HepG2 (cell line): ENCODE measurements around the gene RAB35. TPM values are rescaled to one million over a fixed set of nuclear protein-coding genes. Genes with fewer than 3 reads are reported as not detected.

Source experiments
- ARNT2 ChIP-seq: sonication (generic); formaldehyde crosslinking; IDR thresholded peaks from 2 replicates; pipeline ENCODE4 v1.8.0; 2022; ENCODE audit warnings: mild to moderate bottlenecking, low read depth, missing genetic modification reagents, moderate library complexity
- CCDC6 ChIP-seq: sonication (generic); formaldehyde crosslinking; IDR thresholded peaks from 2 replicates; pipeline ENCODE4 v1.8.1; 2022; ENCODE audit warnings: mild to moderate bottlenecking, missing genetic modification reagents, moderate library complexity
- MEIS2 ChIP-seq: sonication (generic); formaldehyde crosslinking; IDR thresholded peaks from 2 replicates; pipeline ENCODE4 v1.9.0; 2021; ENCODE audit warnings: mild to moderate bottlenecking, missing genetic modification reagents
- NFKB2 ChIP-seq: sonication (generic); formaldehyde crosslinking; IDR thresholded peaks from 2 replicates; pipeline ENCODE4 v1.4.0; 2020; ENCODE audit warnings: missing genetic modification reagents, borderline replicate concordance
- NR2F2 ChIP-seq: IDR thresholded peaks from 2 replicates; pipeline ENCODE4 v1.6.1; 2012; ENCODE audit warnings: low read depth, inconsistent platforms, borderline replicate concordance
- RXRB ChIP-seq: IDR thresholded peaks from 2 replicates; pipeline ENCODE4 v1.6.1; 2016; ENCODE audit warnings: borderline replicate concordance, missing genetic modification reagents, missing compliant biosample characterization
- TSC22D2 ChIP-seq: sonication (generic); formaldehyde crosslinking; IDR thresholded peaks from 2 replicates; pipeline ENCODE4 v1.5.1; 2020; ENCODE audit warnings: missing genetic modification reagents, mild to moderate bottlenecking, borderline replicate concordance
- YEATS2 ChIP-seq: sonication (generic); formaldehyde crosslinking; IDR thresholded peaks from 2 replicates; pipeline ENCODE4 v1.4.0; 2020; ENCODE audit warnings: missing genetic modification reagents, borderline replicate concordance
- ZKSCAN8 ChIP-seq: IDR thresholded peaks from 2 replicates; pipeline ENCODE4 v1.6.1; 2016; ENCODE audit warnings: borderline replicate concordance, missing genetic modification reagents, missing compliant biosample characterization
- ZNF143 ChIP-seq: sonication (generic); formaldehyde crosslinking; IDR thresholded peaks from 2 replicates; pipeline ENCODE4 v1.4.0; 2020; ENCODE audit warnings: missing genetic modification reagents
- ZNF160 ChIP-seq: sonication (generic); formaldehyde crosslinking; IDR thresholded peaks from 2 replicates; pipeline ENCODE4 v1.8.0; 2022; ENCODE audit warnings: mild to moderate bottlenecking, inconsistent platforms, missing genetic modification reagents
- ZNF335 ChIP-seq: sonication (generic); formaldehyde crosslinking; IDR thresholded peaks from 2 replicates; pipeline ENCODE4 v1.4.0; 2020; ENCODE audit warnings: missing genetic modification reagents
- ZNF451 ChIP-seq: sonication (generic); formaldehyde crosslinking; IDR thresholded peaks from 2 replicates; pipeline ENCODE4 v1.5.0; 2020; ENCODE audit warnings: mild to moderate bottlenecking, missing genetic modification reagents
- ZNF549 ChIP-seq: sonication (generic); formaldehyde crosslinking; IDR thresholded peaks from 2 replicates; pipeline ENCODE4 v1.5.0; 2020; ENCODE audit warnings: missing genetic modification reagents
- ZNF557 ChIP-seq: sonication (generic); formaldehyde crosslinking; IDR thresholded peaks from 2 replicates; pipeline ENCODE4 v1.4.0; 2020; ENCODE audit warnings: missing genetic modification reagents
- ZNF792 ChIP-seq: IDR thresholded peaks from 2 replicates; pipeline ENCODE4 v1.6.1; 2016
- polyA plus RNA-seq, 8 experiments: library from polyadenylated mRNA; depleted of rRNA in 3 of 8; stranded (reverse) in 7 of 8; unstranded in 1 of 8; fragments of >200 nt; fragmentation: Illumina TruSeq in 4 of 8; extraction: Trizol in 4 of 8; gene quantifications; 2 replicates each; pipeline versions ENCODE4 v1.2.1 to v1.2.3, GENCODE V29; 2011 to 2016; ENCODE audit warnings: low read depth in 4 of 8, missing spikeins in 1 of 8, mixed read lengths in 1 of 8; ENCODE audit not compliant: insufficient read depth in 1 of 8
- total RNA-seq, 5 experiments: library from RNA; depleted of rRNA; stranded (reverse); fragments of >200 nt; fragmentation: Illumina TruSeq; extraction: Trizol; gene quantifications; 2 replicates each; pipeline ENCODE4 v1.2.3, GENCODE V29; 2016; ENCODE audit warnings: low read depth in 1 of 5
- TF ChIP-seq, protein P1 (sequence below): sonication (generic); formaldehyde crosslinking; IDR thresholded peaks from 2 replicates; pipeline ENCODE4 v1.4.0; 2020; ENCODE audit warnings: missing genetic modification reagents, borderline replicate concordance
- TF ChIP-seq, protein P2 (sequence below): sonication (generic); formaldehyde crosslinking; IDR thresholded peaks from 2 replicates; pipeline ENCODE4 v1.4.0; 2020; ENCODE audit warnings: low read depth, mild to moderate bottlenecking, missing genetic modification reagents
- TF ChIP-seq, protein P3 (sequence below): IDR thresholded peaks from 2 replicates; pipeline ENCODE4 v1.6.1; 2018; ENCODE audit warnings: missing genetic modification reagents, mild to moderate bottlenecking, missing compliant biosample characterization
- TF ChIP-seq, protein P4 (sequence below): sonication (generic); formaldehyde crosslinking; IDR thresholded peaks from 2 replicates; pipeline ENCODE4 v1.8.1; 2023; ENCODE audit warnings: mild to moderate bottlenecking, moderate library complexity, missing genetic modification reagents
- TF ChIP-seq, protein P5 (sequence below), 2 experiments: sonication (generic) in 1 of 2; formaldehyde crosslinking in 1 of 2; IDR thresholded peaks; 2 replicates each; pipeline versions ENCODE4 v1.5.1 to v1.6.1; 2011 to 2020; ENCODE audit warnings: borderline replicate concordance in 1 of 2, low read depth in 1 of 2, low read length in 1 of 2, mild to moderate bottlenecking in 1 of 2, missing genetic modification reagents in 1 of 2, moderate library complexity in 1 of 2

RAB35 gene
- total and polyA plus RNA-seq, 2 of the 13 experiments (the other 11 are each of a cell fraction or from before 2014, with no cell fraction given) = 25.2 to 29.1 TPM

DNA sequence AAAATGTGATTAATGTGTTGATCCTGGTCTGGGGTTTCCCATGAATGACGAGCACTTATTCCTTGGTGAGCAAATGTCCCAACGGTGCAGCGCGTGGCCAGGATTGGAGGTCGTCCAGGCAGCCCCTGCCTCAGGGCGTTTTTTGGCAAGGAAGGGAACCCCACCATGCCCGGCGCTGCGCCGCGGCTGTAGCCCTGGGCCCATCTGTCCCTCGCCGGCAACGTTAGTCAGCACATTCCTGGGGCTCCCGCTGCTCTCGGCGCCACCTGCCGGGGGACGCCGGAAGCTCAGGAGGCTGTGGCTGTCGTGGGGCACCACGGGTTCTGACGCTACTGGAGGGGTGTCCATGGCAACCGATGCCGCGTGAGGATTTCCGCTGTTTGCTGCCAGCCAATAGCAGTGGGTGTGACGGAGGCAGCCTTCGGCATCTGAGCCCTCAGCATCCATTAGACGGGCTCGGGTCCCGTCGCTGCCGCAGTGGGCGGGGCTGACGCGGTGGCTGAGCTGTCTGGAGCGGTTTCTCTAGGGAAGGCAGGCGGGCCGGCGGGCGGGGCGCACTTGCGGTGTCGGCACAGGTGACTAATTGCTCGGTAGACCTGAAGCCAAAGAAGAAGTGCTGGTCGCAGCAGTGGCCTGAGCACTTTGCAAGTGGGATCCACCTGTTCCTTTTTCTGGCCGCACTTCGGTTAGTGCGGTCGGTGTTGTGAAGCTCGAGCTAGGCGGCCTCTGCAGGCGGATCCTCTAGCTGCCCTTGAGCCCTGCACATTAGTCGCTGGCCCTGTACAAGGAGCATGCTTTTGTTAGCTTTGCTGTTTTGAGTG lies 29.5 kb downstream of the RAB35 start (continued):
- TF ChIP-seq, protein P1, sequence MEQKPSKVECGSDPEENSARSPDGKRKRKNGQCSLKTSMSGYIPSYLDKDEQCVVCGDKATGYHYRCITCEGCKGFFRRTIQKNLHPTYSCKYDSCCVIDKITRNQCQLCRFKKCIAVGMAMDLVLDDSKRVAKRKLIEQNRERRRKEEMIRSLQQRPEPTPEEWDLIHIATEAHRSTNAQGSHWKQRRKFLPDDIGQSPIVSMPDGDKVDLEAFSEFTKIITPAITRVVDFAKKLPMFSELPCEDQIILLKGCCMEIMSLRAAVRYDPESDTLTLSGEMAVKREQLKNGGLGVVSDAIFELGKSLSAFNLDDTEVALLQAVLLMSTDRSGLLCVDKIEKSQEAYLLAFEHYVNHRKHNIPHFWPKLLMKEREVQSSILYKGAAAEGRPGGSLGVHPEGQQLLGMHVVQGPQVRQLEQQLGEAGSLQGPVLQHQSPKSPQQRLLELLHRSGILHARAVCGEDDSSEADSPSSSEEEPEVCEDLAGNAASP (CRISPR knock-in tag) = peak; percentile 67; the same call in 1 of the 2 replicates
- TF ChIP-seq TSC22D2 (CRISPR knock-in tag) (peak; percentile 64; the same call in 1 of the 2 replicates), ZKSCAN8 (peak; percentile 90; the same call in 1 of the 2 replicates), CCDC6 (peak; percentile 96), ZNF160 (CRISPR knock-in tag) (peak; percentile 61; the same call in 1 of the 2 replicates), ZNF792 (peak; percentile 90; the same call in 1 of the 2 replicates), MEIS2 (CRISPR knock-in tag) (peak; percentile 44; the same call in 1 of the 2 replicates), ZNF143 (CRISPR knock-in tag) (peak; percentile 64; the same call in 1 of the 2 replicates), NR2F2 (no peak), YEATS2 (CRISPR knock-in tag) (peak; percentile 86; the same call in 1 of the 2 replicates), ARNT2 (CRISPR knock-in tag) (peak; percentile 71; the same call in 1 of the 2 replicates), ZNF549 (CRISPR knock-in tag) (no peak), ZNF451 (CRISPR knock-in tag) (peak; percentile 70; the same call in 1 of the 2 replicates), NFKB2 (CRISPR knock-in tag) (peak; percentile 73; the same call in 1 of the 2 replicates), RXRB (peak; percentile 66; the same call in 1 of the 2 replicates), ZNF335 (CRISPR knock-in tag) (no peak), ZNF557 (CRISPR knock-in tag) (peak; percentile 48; the same call in 1 of the 2 replicates)
- TF ChIP-seq, protein P2, sequence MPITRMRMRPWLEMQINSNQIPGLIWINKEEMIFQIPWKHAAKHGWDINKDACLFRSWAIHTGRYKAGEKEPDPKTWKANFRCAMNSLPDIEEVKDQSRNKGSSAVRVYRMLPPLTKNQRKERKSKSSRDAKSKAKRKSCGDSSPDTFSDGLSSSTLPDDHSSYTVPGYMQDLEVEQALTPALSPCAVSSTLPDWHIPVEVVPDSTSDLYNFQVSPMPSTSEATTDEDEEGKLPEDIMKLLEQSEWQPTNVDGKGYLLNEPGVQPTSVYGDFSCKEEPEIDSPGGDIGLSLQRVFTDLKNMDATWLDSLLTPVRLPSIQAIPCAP (CRISPR knock-in tag) = peak; percentile 23; the same call in 1 of the 2 replicates
- TF ChIP-seq, protein P3, sequence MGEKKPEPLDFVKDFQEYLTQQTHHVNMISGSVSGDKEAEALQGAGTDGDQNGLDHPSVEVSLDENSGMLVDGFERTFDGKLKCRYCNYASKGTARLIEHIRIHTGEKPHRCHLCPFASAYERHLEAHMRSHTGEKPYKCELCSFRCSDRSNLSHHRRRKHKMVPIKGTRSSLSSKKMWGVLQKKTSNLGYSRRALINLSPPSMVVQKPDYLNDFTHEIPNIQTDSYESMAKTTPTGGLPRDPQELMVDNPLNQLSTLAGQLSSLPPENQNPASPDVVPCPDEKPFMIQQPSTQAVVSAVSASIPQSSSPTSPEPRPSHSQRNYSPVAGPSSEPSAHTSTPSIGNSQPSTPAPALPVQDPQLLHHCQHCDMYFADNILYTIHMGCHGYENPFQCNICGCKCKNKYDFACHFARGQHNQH (CRISPR knock-in tag) = peak; percentile 92
- TF ChIP-seq, protein P4, sequence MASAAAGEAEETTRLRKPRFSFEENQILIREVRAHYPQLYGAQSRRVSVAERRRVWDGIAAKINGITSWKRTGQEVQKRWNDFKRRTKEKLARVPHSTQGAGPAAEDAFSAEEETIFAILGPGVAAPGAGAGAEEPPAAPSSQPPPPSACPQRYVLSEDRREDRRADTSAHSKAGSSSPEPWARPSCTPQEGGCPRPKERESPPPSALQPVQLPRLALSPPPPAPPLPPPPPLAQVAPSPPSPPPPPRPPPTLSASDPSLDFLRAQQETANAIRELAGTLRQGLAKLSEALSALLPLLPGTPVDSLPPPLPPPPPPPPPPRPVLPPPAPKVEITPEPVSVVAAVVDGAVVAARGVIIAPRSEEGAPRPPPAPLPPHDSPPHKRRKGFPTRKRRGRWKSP = peak; percentile 77
- TF ChIP-seq, protein P5, sequence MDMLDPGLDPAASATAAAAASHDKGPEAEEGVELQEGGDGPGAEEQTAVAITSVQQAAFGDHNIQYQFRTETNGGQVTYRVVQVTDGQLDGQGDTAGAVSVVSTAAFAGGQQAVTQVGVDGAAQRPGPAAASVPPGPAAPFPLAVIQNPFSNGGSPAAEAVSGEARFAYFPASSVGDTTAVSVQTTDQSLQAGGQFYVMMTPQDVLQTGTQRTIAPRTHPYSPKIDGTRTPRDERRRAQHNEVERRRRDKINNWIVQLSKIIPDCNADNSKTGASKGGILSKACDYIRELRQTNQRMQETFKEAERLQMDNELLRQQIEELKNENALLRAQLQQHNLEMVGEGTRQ (IDR thresholded peaks at IDR 0.05; ENCODE audit: low read depth, low read length) = no peak; the same call in 1 of the 2 replicates
- TF ChIP-seq, protein P5 (CRISPR knock-in tag; IDR thresholded peaks at IDR 0.05; ENCODE audit: borderline replicate concordance) = peak; percentile 50; the same call in 1 of the 2 replicates
